Measurements from ENCODE around the gene FRMPD1.

Gene FRMPD1

GRCh38 chr9:37739222-37739621, 88.5 kb downstream of the FRMPD1 start:
- no peak for DNase-seq (ENCODE audit: extremely low read depth, insufficient read length)
- TF ChIP-seq CTCF (IDR thresholded peaks at IDR 0.05; ENCODE audit: insufficient read depth, low read length, poor library complexity, severe bottlenecking): no peak
- Histone ChIP-seq H3K4me3 (replicated peaks; ENCODE audit: low read depth, low read length) (no peak overlapping the region), H3K36me3 (ENCODE audit: control insufficient read depth, insufficient read depth, low read length) (no peaks in the 10 kb centered on the region), H3K27me3 (replicated peaks; ENCODE audit: control insufficient read depth, insufficient read depth, low read length) (no peaks in the 10 kb centered on the region)

- no peaks in the 10 kb centered on the region for H3K36me3 ChIP-seq (ENCODE audit: control insufficient read depth, insufficient read depth, low read length)
- no peak for DNase-seq (ENCODE audit: extremely low read depth, insufficient read length)
Observed at GRCh38 chr9:37740128-37740527, 89.4 kb downstream of the FRMPD1 start.

GRCh38 chr9:37740631-37741328, 90.0 kb downstream of the FRMPD1 start:
- H3K36me3 ChIP-seq (ENCODE audit: control insufficient read depth, insufficient read depth, low read length): no peaks in the 10 kb centered on the region
- no peaks in the 10 kb centered on the region for H3K27me3 ChIP-seq (replicated peaks; ENCODE audit: control insufficient read depth, insufficient read depth, low read length)
- no peak for TF ChIP-seq CTCF (IDR thresholded peaks at IDR 0.05; ENCODE audit: insufficient read depth, low read length, poor library complexity, severe bottlenecking)
- no peak overlapping the region for H3K4me3 ChIP-seq (replicated peaks; ENCODE audit: low read depth, low read length)
- DNase-seq (ENCODE audit: extremely low read depth, insufficient read length): no peak

More at GRCh38 chr9:37740128-37740527, 89.4 kb downstream of the FRMPD1 start:
- H3K27me3 ChIP-seq (replicated peaks; ENCODE audit: control insufficient read depth, insufficient read depth, low read length): no peaks in the 10 kb centered on the region
- no peak for TF ChIP-seq CTCF (IDR thresholded peaks at IDR 0.05; ENCODE audit: insufficient read depth, low read length, poor library complexity, severe bottlenecking)
- no peak overlapping the region for H3K4me3 ChIP-seq (replicated peaks; ENCODE audit: low read depth, low read length)

DNA sequence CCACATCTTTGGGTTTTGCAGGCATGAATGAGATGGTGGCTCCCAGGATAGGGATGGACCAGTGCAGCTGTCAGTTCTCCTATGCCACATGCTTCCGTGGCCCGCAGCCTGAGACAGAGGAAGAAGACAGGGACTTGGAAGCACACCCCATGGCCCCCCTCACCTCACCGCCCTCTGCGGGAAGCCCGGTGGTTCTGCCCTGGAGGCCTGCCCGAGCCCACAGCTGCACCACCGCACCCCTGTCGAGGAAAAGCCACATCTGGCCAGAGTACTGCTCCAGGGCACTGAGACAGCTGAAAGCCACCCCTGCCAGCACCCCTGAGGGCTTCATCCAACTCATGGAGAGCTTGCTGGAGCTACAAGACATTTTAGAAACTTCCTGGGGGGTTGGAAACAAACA, 95.2 kb downstream of the FRMPD1 start:
- no peak overlapping the region for H3K4me3 ChIP-seq (replicated peaks; ENCODE audit: low read depth, low read length)
- no peaks in the 10 kb centered on the region for H3K36me3 ChIP-seq (ENCODE audit: control insufficient read depth, insufficient read depth, low read length)
- no peak for DNase-seq (ENCODE audit: extremely low read depth, insufficient read length)
- no peaks in the 10 kb centered on the region for H3K27me3 ChIP-seq (replicated peaks; ENCODE audit: control insufficient read depth, insufficient read depth, low read length)
- TF ChIP-seq CTCF (IDR thresholded peaks at IDR 0.05; ENCODE audit: insufficient read depth, low read length, poor library complexity, severe bottlenecking): no peak

GRCh38 chr9:37746448-37747270, 95.9 kb downstream of the FRMPD1 start:
- no peak for TF ChIP-seq CTCF (IDR thresholded peaks at IDR 0.05; ENCODE audit: insufficient read depth, low read length, poor library complexity, severe bottlenecking)
- H3K27me3 ChIP-seq (replicated peaks; ENCODE audit: control insufficient read depth, insufficient read depth, low read length): no peaks in the 10 kb centered on the region
- no peak overlapping the region for H3K4me3 ChIP-seq (replicated peaks; ENCODE audit: low read depth, low read length)
- no peak for DNase-seq (ENCODE audit: extremely low read depth, insufficient read length)
- no peaks in the 10 kb centered on the region for H3K36me3 ChIP-seq (ENCODE audit: control insufficient read depth, insufficient read depth, low read length)
